Effector memory CD4-positive, alpha-beta T cell (primary cell): ENCODE results near the gene ZMAT5.

ENCODE experiments used
- DNase-seq, 3 donors: peaks; one replicate each; pipeline ENCODE4 v3.0.0-alpha.2; 2020
- H3K27ac ChIP-seq: 2 replicates; pipeline ENCODE4 v1.7.0; 2013; ENCODE audit warnings: mild to moderate bottlenecking, low read length, moderate library complexity; ENCODE audit not compliant: insufficient read depth, poor library complexity, severe bottlenecking
- H3K27me3 ChIP-seq: replicated peaks from 2 replicates; pipeline ENCODE4 v1.7.0; 2013; ENCODE audit warnings: mild to moderate bottlenecking, low read length; ENCODE audit not compliant: insufficient read depth, control insufficient read depth, poor library complexity, severe bottlenecking
- H3K36me3 ChIP-seq: 2 replicates; pipeline ENCODE4 v1.7.0; 2013; ENCODE audit warnings: mild to moderate bottlenecking, low read length, moderate library complexity; ENCODE audit not compliant: control insufficient read depth, insufficient read depth
- H3K4me1 ChIP-seq: 2 replicates; pipeline ENCODE4 v1.7.0; 2013; ENCODE audit warnings: low read length, mild to moderate bottlenecking; ENCODE audit not compliant: control insufficient read depth, insufficient read depth, poor library complexity, severe bottlenecking
- H3K4me3 ChIP-seq: 2 replicates; pipeline ENCODE4 v1.7.0; 2013; ENCODE audit warnings: low read length, low read depth, mild to moderate bottlenecking; ENCODE audit not compliant: insufficient read depth, poor library complexity, severe bottlenecking
- H3K9me3 ChIP-seq: 2 replicates; pipeline ENCODE4 v1.7.0; 2013; ENCODE audit warnings: mild to moderate bottlenecking, low read length, moderate library complexity; ENCODE audit not compliant: control insufficient read depth

The ZMAT5 gene

DNA sequence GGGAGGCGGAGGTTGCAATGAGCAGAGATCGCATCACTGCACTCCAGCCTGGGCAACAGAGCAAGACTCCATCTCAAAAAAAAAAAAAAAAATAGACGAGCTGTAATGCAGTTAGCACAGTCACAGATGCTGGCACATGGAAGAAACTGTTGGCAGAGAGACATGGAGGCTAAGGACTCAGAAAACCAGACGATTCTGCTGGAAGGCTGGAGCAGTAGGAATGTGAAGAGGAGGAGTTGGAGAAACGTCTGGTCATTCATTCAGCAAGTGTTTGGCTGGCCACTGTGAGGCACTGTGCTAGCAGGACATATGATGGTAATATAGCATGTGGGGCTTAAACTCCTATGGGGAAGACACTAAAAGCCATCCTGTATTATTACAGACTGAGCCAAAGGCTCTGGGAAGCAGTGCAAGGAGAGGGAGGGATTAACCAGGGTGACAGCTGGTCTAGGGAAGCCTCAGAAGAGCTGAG is 5.4 kb upstream of the ZMAT5 start:
- DNase-seq, result no peak
- Histone ChIP-seq H3K27me3 (no peaks in the 10 kb centered on the region), H3K36me3 (peaks cover 16% of the 10 kb centered on the region), H3K9me3 (no peaks in the 10 kb centered on the region), H3K4me3 (no peak overlapping the region), H3K4me1 (no peaks in the 10 kb centered on the region), H3K27ac (no peak overlapping the region)

- Histone ChIP-seq H3K36me3 (peaks cover 16% of the 10 kb centered on the region), H3K27ac (no peak overlapping the region), H3K27me3 (no peaks in the 10 kb centered on the region), H3K9me3 (no peaks in the 10 kb centered on the region), H3K4me3 (no peak overlapping the region), H3K4me1 (peaks cover 9% of the 10 kb centered on the region)
- no peak for DNase-seq
These were observed 3.0 kb upstream of the ZMAT5 start for GRCh38 chr22:29769723-29770321.

DNA sequence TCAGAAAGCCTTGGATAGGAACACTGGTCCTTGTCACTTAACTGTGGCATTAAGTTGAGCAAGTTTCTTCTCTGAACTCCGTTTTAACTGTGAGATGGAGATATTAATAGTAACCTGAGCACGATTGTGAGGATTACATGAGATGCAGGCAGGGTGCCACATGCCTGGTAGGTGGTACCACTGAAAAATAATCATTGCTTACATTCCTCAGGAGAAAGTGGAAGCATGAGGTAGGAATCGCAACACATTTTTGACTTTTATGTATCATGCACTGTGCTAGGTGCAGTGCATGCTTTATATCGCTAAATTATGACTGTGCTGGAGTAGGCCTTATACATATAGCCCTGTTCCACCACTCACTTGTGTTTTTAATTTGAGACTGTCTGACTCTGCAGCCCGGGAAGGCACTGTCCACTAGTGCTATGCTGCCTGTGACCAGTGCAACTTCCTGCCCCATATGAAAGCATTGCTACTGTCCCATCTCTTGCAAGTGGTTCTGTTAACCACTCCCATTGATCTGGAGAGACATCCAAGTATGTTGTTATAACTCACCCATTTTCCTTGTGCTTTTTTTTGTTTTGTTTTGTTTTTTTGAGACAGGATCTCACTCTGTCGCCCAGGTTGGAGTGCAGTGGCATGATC is 1.4 kb upstream of the ZMAT5 start:
- Histone ChIP-seq H3K36me3 (peaks cover 16% of the 10 kb centered on the region), H3K4me1 (peaks cover 9% of the 10 kb centered on the region), H3K27me3 (no peaks in the 10 kb centered on the region), H3K4me3 (peak overlapping the region; percentile 86), H3K9me3 (no peaks in the 10 kb centered on the region), H3K27ac (peak overlapping the region; percentile 82)
- DNase-seq, result no peak

- Histone ChIP-seq H3K27me3 (no peaks in the 10 kb centered on the region), H3K36me3 (peaks cover 16% of the 10 kb centered on the region), H3K4me3 (peak within 1 kb of the TSS; percentile 86), H3K9me3 (no peaks in the 10 kb centered on the region), H3K27ac (peak within 1 kb of the TSS; percentile 82), H3K4me1 (peaks cover 9% of the 10 kb centered on the region)
- peak; percentile 82 to 91 (median 84) for DNase-seq
These were observed 604 bp upstream of the ZMAT5 start, which contains the start of gene UQCR10 for GRCh38 chr22:29767171-29768051. Gene UQCR10 (plus strand): TSS chr22:29767369. CDS start chr22:29767399, 30 bp downstream.

DNA sequence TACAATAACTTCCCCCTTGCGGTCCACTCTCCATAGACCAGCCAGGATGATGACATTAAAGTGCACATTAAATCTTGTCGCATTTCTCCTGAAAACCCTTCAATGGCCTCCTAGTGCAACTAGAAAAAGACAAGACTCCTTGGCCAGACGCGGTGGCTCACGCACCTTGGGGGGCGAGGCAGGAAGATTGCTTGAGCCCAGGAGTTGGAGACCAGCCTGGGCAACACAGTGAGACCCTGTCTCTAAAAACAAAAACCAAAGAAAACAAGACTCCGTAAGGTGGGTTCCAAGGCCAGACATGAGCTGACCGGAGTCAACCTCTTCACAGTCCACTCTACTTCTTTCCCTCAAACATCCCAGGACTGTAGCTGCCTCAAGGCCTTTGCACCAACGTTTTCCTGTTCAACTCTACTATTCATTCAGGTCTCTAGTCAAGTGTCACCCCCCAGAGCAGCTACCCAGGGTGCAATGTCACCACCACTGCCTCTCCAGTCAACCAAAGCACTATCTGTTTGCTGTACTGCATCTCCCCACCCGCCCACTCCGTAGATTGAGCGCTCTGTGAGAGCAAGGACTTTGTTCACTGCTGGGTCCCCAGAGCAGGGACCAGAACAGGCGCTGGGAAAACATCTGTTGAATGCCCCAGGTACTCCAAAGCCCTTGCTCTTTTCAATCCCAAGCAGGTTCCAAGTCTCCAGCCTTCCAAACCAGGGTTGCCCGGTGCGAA is 739 bp downstream of the ZMAT5 start:
- peak overlapping the region; percentile 86 for H3K4me3 ChIP-seq
- peaks cover 9% of the 10 kb centered on the region for H3K4me1 ChIP-seq
- no peaks in the 10 kb centered on the region for H3K27me3 ChIP-seq
- peaks cover 18% of the 10 kb centered on the region for H3K36me3 ChIP-seq
- H3K27ac ChIP-seq, result peak overlapping the region; percentile 82
- H3K9me3 ChIP-seq, result no peaks in the 10 kb centered on the region
- DNase-seq, result no peak

DNA sequence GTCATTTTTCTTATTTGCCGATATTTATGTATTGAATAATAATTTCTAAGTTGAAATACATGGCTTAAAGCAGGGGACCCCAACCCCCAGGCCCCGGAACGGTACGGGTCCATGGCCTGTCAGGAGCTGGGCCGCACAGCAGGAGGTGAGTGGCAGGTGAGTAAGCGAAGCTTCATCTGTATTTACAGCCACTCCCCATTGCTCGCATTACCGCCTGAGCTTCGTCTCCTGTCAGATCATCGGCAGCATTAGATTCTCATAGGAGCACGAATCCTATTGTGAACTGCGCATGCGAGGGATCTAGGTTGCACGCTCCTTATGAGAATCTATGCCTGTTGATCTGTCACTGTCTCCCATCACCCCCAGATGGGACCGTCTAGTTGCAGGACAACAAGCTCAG is 4.5 kb downstream of the ZMAT5 start:
- Histone ChIP-seq H3K36me3 (peaks cover 2% of the 10 kb centered on the region), H3K9me3 (no peaks in the 10 kb centered on the region), H3K27ac (no peak overlapping the region), H3K4me3 (no peak overlapping the region), H3K4me1 (peaks cover 9% of the 10 kb centered on the region), H3K27me3 (no peaks in the 10 kb centered on the region)
- no peak for DNase-seq

DNA sequence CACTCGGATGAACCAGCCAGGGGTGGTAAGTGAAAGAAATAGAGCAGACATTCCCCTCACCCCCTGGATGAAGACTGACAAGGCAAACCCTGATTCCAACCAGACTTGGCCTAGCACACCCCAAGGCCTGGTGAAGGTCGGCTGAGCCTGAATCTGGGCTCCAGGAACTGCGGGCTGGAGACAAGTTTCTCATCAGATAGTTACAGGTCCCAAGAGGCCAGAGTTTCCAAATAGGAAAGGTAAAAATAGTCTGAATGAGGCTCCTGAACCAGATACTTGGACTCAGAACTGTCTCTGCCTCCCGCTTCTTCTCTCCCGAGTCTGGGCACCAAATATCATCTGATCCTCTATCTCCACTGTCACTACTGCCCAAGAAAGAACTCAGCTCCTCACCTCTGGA is 7.8 kb downstream of the ZMAT5 start:
- Histone ChIP-seq H3K4me3 (no peak overlapping the region), H3K27ac (no peak overlapping the region), H3K27me3 (no peaks in the 10 kb centered on the region), H3K9me3 (no peaks in the 10 kb centered on the region), H3K4me1 (no peaks in the 10 kb centered on the region), H3K36me3 (peaks cover 2% of the 10 kb centered on the region)
- DNase-seq, result no peak

DNA sequence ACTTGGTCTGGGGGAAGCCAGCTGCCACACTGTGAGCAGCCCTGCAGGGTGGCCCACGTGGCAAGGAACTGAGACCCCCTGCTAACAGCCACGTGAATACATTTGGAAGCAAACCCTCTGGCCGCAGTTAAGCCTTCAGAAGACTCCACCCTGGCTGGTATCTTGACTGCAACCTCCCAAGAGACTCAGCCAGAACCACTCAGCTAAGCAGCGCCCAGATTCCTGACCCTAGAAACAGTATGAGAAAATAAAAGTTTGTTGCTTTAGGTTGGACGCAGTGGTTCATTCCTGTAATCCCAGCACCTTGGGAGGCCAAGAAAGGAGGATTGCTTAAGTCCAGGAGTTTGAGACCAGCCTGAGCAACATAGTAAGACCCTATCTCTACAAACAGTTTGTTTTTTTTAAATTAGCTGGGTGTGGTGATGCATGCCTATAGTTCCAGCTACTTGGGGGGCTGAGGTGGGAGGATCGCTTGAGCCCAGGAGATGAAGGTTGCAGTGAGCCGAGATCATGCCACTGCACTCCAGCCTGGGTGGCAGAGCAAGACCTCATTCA is 8.7 kb downstream of the ZMAT5 start:
- Histone ChIP-seq H3K36me3 (peaks cover 2% of the 10 kb centered on the region), H3K9me3 (no peaks in the 10 kb centered on the region), H3K27me3 (no peaks in the 10 kb centered on the region), H3K4me1 (no peaks in the 10 kb centered on the region), H3K4me3 (no peak overlapping the region), H3K27ac (no peak overlapping the region)
- DNase-seq, result no peak

- H3K4me1 ChIP-seq, result no peaks in the 10 kb centered on the region
- DNase-seq, result no peak
- H3K4me3 ChIP-seq, result no peak overlapping the region
- no peaks in the 10 kb centered on the region for H3K36me3 ChIP-seq
- no peaks in the 10 kb centered on the region for H3K27me3 ChIP-seq
- H3K9me3 ChIP-seq, result no peaks in the 10 kb centered on the region
- H3K27ac ChIP-seq, result no peak overlapping the region
These were observed 9.7 kb downstream of the ZMAT5 start for GRCh38 chr22:29757096-29757495.
